ENCODE results near the gene SLC46A1. TPM values are rescaled to one million over a fixed set of nuclear protein-coding genes. Genes with fewer than 3 reads are reported as not detected.

The SLC46A1 gene
- total and polyA plus RNA-seq, 9 of the 15 experiments (the other 6 are each of a cell fraction or from before 2014, with no cell fraction given): 0.24 to 5.5 (median 3.1) TPM

- no peak for TF ChIP-seq ZNF830 (CRISPR knock-in tag; IDR thresholded peaks at IDR 0.05)
- no peak for TF ChIP-seq KDM5B (IDR thresholded peaks at IDR 0.05; ENCODE audit: insufficient replicate concordance, low read depth, low read length)
- TF ChIP-seq, protein P1, sequence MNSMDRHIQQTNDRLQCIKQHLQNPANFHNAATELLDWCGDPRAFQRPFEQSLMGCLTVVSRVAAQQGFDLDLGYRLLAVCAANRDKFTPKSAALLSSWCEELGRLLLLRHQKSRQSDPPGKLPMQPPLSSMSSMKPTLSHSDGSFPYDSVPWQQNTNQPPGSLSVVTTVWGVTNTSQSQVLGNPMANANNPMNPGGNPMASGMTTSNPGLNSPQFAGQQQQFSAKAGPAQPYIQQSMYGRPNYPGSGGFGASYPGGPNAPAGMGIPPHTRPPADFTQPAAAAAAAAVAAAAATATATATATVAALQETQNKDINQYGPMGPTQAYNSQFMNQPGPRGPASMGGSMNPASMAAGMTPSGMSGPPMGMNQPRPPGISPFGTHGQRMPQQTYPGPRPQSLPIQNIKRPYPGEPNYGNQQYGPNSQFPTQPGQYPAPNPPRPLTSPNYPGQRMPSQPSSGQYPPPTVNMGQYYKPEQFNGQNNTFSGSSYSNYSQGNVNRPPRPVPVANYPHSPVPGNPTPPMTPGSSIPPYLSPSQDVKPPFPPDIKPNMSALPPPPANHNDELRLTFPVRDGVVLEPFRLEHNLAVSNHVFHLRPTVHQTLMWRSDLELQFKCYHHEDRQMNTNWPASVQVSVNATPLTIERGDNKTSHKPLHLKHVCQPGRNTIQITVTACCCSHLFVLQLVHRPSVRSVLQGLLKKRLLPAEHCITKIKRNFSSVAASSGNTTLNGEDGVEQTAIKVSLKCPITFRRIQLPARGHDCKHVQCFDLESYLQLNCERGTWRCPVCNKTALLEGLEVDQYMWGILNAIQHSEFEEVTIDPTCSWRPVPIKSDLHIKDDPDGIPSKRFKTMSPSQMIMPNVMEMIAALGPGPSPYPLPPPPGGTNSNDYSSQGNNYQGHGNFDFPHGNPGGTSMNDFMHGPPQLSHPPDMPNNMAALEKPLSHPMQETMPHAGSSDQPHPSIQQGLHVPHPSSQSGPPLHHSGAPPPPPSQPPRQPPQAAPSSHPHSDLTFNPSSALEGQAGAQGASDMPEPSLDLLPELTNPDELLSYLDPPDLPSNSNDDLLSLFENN (IDR thresholded peaks at IDR 0.05; ENCODE audit: low read depth in 2 of 2, low read length in 2 of 2): no peak
- TF ChIP-seq, protein P2, sequence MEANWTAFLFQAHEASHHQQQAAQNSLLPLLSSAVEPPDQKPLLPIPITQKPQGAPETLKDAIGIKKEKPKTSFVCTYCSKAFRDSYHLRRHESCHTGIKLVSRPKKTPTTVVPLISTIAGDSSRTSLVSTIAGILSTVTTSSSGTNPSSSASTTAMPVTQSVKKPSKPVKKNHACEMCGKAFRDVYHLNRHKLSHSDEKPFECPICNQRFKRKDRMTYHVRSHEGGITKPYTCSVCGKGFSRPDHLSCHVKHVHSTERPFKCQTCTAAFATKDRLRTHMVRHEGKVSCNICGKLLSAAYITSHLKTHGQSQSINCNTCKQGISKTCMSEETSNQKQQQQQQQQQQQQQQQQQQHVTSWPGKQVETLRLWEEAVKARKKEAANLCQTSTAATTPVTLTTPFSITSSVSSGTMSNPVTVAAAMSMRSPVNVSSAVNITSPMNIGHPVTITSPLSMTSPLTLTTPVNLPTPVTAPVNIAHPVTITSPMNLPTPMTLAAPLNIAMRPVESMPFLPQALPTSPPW (CRISPR knock-in tag; IDR thresholded peaks at IDR 0.05): 0 out of 2 replicates have a peak, but pooled peaks have one; percentile 24
- peak; percentile 62 for TF ChIP-seq CBFA2T3 (IDR thresholded peaks at IDR 0.05)
- peak; percentile 50; the same call in 1 of the 2 replicates for TF ChIP-seq SMARCA4 (IDR thresholded peaks at IDR 0.05)
- TF ChIP-seq CXXC5 (CRISPR knock-in tag; IDR thresholded peaks at IDR 0.05): no peak
- TF ChIP-seq SMARCE1 (IDR thresholded peaks at IDR 0.05): peak; percentile 24; the same call in 1 of the 2 replicates
- no peak for TF ChIP-seq BRD9 (IDR thresholded peaks at IDR 0.05; ENCODE audit: low read depth, partially characterized antibody)
- no peak for TF ChIP-seq MECOM (CRISPR knock-in tag; IDR thresholded peaks at IDR 0.05)
- no peak for TF ChIP-seq CEBPG (CRISPR knock-in tag; IDR thresholded peaks at IDR 0.05)
- TF ChIP-seq CEBPG (tag; conservative IDR thresholded peaks at IDR 0.05 in 1 of 2, IDR thresholded peaks at IDR 0.05 in 1 of 2): 0 out of 4 replicates have a peak, but pooled peaks of 1 of the 2 experiments have one; percentile 22
- no peak for TF ChIP-seq SNRNP70 (optimal IDR thresholded peaks at IDR 0.05; ENCODE audit: low read depth, low read length)
Measured at GRCh38 chr17:28394337-28395116, 11.5 kb downstream of the SLC46A1 start (continued).

Measured in K562 (cell line).